Measurements from ENCODE around the gene UQCC5. TPM values are rescaled to one million over a fixed set of nuclear protein-coding genes. Genes with fewer than 3 reads are reported as not detected.

UQCC5 gene
- total RNA-seq, 1 experiment from 2014 or later: 4.2 TPM

GRCh38 chr3:52530918-52531826 is 5.2 kb upstream of the UQCC5 start:
- in situ Hi-C loops (cut with HindIII; ENCODE audit: low sequenced_read_pairs): no loop called here
- no peak for DNase-seq (ENCODE audit: low spot score)

DNA sequence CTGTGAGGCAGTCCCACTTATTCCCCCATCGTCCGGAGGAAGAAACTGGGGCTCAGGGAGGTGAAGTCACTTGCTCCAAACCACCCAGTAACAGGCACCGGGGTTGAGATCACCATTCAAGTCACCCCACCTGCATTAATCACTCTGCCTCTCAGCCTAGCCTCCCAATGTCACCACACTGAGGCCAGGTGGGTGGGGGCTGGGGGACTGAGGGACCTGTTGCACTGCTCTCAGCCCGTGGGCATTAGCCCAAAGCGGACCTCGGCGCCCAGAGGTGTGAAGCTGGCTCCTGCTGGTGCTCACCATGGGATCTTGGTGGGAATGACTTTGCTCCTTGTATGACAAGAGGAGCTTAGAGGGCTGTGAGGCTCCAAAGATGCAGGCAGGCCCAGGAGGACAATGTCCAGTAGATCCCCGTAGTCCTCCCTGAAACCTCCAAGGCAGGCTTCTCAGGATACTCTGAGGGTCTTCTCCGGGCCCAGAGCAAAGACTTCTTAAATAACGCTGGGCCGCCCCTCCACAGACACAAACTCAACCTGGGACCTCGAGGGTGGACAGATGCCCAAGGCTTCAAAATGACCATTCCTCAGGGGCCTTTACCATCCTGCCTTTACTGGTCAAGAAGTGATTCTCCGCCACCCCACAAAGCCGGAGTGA is 4.4 kb upstream of the UQCC5 start:
- in situ Hi-C loops (cut with HindIII; ENCODE audit: low sequenced_read_pairs): no loop called here
- DNase-seq (ENCODE audit: low spot score): no peak

DNA sequence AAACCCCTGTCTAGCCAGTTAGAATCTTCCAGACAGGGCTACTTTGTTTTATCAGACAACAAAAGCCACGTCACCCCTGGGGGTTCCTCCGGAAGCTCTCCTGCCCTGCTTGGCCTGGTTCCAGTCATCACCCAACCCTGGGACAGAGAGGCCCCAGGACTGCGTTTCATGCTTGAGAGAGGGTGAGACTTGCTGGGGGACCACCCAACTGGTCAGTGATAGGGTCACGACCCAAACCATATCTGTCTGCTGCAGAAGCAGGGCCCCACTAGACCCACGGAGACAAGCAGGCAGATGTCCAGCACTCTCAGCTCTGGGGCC is 3.9 kb upstream of the UQCC5 start:
- no peak for DNase-seq (ENCODE audit: low spot score)
- in situ Hi-C loops (cut with HindIII; ENCODE audit: low sequenced_read_pairs): no loop called here

GRCh38 chr3:52532838-52533622 is 3.4 kb upstream of the UQCC5 start:
- in situ Hi-C loops (cut with HindIII; ENCODE audit: low sequenced_read_pairs): no loop called here
- DNase-seq (ENCODE audit: low spot score): no peak

DNA sequence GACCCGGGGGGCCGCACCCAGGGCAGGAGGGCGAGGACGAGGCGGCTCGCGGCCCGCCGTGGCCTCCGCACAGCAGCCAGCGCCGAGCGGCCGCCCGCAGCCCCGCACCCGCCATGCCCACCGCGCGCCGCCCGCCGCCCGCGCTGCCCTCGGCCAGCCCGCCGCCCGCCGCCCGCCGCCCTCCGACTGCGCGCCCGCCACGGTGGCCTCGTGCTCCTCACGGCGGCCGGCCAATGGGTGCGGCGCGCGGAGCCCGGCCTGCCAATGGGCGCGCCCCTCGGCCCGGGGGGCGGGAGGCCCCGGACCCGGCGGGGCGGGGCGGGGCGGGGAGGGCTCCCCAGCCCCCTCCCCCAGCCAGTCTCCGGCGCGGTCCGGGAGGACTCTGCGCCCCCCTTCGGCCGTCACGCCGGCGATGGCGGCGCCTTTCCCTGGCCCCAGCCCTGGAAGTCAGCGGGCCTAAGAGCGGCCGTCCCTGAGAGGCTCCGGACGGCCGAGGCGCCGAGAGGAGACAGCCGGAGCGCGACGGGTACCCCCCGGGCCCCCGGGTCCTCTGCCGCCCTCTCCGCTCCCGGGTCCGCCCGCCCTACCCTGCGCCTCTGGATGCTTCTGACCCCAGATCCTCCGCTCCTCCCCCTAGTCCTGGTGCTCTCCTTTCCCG is 2.7 kb upstream of the UQCC5 start, which contains the start of gene NT5DC2:
NT5DC2 (minus strand) TSS at position 235 of the 658 bp plus-strand sequence; CDS start at position 115, 120 bp downstream.
- peak; percentile 59 for DNase-seq (ENCODE audit: low spot score)
- in situ Hi-C loops (cut with HindIII; ENCODE audit: low sequenced_read_pairs): no loop called here

DNA sequence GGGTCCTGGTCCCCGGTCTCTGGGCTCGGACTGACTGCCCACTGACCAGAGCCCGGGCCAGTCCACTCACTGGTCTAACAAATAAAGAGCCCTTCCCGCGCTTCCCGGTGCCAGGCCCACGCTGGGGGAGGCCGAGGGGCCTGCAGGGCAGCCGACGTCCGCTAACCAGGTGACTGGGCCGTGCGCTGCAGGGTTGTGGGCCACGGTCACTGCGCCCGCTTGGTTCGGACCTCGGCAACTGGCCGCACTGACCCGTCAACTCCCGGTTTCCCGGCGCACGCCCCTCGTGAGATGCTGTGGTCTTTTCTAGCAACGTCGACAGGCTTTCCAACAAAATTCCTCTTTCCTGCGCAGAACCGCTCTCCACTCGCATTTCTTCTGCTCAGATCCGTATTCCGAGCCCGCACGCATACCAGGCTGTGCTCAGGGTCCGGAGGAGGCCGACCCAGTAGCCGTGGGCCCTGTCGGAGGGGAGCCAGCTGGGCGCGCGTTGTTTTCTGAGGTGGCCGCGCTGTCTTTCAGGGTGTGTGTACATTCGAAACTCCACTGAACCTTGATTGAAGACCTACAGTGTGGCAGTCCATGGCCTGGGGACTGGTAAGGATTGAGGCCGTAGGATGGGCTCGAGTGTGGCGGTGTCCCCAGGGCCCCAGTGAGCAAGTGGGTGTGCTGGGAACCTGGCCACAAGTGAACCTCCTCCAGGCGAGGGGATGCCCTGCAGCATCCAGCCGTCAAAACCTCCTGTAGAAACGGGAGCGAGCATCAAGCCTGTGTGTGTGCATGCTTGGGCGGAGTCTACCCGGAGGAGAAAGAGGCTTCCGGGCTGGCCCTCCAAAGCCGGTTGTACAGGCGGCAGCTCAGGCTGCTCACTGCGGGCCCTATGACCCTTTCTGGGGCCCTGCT is 1.9 kb upstream of the UQCC5 start:
- in situ Hi-C loops (cut with HindIII; ENCODE audit: low sequenced_read_pairs): no loop called here
- DNase-seq (ENCODE audit: low spot score): no peak

DNA sequence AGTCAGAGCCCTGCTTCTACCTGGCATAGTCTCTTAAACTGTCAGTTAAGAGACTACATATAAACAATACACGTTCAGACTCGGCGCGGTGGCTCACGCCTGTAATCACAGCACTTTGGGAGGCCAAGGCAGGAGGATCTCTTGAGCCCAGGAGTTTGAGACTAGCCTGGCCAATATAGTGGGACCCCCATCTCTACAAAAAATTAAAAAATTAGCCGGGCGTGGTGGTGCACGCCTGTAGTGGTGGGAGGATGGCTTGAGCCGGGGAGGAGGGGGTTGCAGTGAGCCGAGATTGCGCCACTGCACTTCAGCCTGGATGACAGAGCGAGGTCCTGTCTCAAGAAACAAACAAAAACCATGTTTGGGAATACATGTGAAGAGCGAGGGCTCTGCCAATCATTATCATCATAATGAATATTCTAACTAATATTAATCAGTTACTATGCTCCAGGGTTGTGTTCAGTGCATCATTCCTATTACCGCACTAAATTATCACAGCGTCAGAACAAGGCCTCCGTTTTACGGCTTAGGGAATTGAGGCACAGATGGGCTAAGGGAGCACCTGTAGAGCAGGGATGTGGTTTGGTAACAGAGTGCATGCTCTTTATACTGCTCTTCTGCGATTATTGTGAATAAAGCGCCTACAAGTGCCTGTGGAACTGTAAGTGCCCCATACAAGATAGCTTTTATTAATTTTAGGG is 844 bp upstream of the UQCC5 start:
- DNase-seq (ENCODE audit: low spot score): no peak
- in situ Hi-C loops (cut with HindIII; ENCODE audit: low sequenced_read_pairs): no loop called here

DNA sequence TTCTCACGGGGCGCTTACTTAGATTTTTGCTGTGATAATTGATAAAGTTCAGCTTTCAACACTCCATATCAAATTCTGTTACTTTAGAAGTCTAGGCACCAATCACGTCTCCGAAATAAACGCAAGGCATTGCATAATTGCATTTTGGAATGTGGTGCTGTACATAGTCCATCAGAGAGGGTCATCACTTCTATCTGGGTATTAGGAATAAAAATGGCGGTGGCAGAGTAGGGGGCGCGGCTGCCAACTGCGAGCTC is 365 bp upstream of the UQCC5 start:
- in situ Hi-C loops (cut with HindIII; ENCODE audit: low sequenced_read_pairs): no loop called here
- no peak for DNase-seq (ENCODE audit: low spot score)

GRCh38 chr3:52537165-52537620 is 788 bp downstream of the UQCC5 start:
- in situ Hi-C loops (cut with HindIII; ENCODE audit: low sequenced_read_pairs): no loop called here
- no peak for DNase-seq (ENCODE audit: low spot score)

- in situ Hi-C loops (cut with HindIII; ENCODE audit: low sequenced_read_pairs): no loop called here
- no peak for DNase-seq (ENCODE audit: low spot score)
Observed at GRCh38 chr3:52537726-52538421, 1.5 kb downstream of the UQCC5 start.

DNA sequence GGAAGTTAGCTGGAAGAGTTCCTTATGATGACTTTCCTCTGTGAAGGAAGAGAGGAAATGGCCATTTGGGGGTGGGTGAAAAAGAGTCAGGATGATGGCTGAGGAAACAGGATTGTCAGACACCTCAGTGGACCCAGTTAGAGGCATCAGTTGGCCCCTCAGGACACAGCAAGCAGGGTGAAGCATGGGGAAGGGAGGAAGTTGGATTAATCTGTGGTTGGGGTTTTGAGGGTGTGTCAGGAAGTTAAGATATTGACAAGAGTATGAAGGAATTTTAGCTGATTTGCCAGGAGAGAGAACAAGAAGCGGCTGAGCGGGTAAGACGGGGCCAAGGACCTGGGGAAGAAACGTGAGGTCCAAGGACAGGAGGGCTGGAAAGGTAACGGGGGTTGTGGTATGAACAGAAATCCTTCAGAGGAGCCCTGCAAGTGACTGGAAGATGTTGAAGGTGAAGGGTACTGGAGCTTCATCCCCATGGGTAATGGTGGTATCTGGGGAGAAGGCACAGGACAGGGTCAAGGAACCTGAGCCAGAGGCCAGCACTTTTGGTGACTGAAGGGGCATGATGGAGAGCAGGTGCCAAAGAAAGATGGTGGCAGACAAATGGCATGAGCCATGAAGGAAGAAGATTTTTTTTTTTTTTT is 2.7 kb downstream of the UQCC5 start:
- in situ Hi-C loops (cut with HindIII; ENCODE audit: low sequenced_read_pairs): no loop called here
- no peak for DNase-seq (ENCODE audit: low spot score)

- in situ Hi-C loops (cut with HindIII; ENCODE audit: low sequenced_read_pairs): no loop called here
- DNase-seq (ENCODE audit: low spot score): no peak
Observed at GRCh38 chr3:52541050-52541449, 4.6 kb downstream of the UQCC5 start.

DNA sequence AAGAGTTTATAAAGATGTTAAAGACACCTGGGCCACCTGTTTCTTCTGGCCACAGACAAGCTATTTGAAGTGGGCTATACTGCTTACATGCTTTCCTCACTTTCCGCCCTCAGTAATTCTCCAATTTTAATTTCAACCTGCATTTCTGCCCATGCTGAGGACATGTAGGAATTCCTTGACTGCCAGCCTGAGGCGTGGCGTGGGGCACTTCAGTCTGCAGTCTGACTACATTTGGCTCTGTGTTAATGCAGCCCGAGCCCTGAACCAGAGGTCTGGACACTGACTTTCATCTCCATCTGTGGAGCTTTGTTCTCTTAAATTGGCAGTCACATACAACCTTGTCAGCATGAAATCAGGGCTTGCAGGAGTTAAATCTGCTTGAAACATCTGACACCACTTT is 8.5 kb downstream of the UQCC5 start:
- DNase-seq (ENCODE audit: low spot score): no peak
- in situ Hi-C loops (cut with HindIII; ENCODE audit: low sequenced_read_pairs): no loop called here

- in situ Hi-C loops (cut with HindIII; ENCODE audit: low sequenced_read_pairs): no loop called here
- DNase-seq (ENCODE audit: low spot score): no peak
Observed at GRCh38 chr3:52546111-52546901, 9.9 kb downstream of the UQCC5 start.

- in situ Hi-C loops (cut with HindIII; ENCODE audit: low sequenced_read_pairs): no loop called here
- DNase-seq (ENCODE audit: low spot score): no peak
Observed at GRCh38 chr3:52547143-52547542, 10.7 kb downstream of the UQCC5 start.

DNA sequence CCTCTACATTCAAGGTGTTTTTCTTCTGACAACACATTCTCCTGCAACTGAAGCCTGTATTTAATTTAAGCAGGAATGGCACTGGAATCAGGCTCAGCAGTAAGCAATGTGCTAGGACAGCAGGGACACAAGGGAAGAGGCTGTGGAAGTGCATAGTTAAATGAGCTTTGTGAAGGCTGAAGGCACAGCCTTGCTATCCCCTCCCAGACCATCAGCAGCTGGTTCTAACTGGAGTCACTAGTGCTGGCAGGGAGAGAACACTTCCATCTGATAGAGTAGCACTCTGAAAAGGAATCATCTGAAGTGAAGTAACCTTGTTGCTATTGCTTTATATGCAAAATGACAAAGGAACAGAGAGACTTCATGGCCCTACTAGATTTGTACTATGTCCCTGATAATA is 14.7 kb downstream of the UQCC5 start:
- DNase-seq (ENCODE audit: low spot score): no peak
- in situ Hi-C loops (cut with HindIII; ENCODE audit: low sequenced_read_pairs): no loop called here
